GM19193 (cell line): ENCODE measurements around the gene GOLPH3.

Experiments used
- POLR2A ChIP-seq: IDR thresholded peaks from 4 replicates; pipeline ENCODE4 v1.6.1; 2011; ENCODE audit not compliant: insufficient read depth, insufficient read length; ENCODE audit errors: extremely low read depth

Gene GOLPH3

GRCh38 chr5:32173267-32174010 lies 680 bp downstream of the GOLPH3 start:
- TF ChIP-seq POLR2A = no peak

- TF ChIP-seq POLR2A = no peak
These were observed 1.2 kb downstream of the GOLPH3 start for GRCh38 chr5:32172923-32173266.

- TF ChIP-seq POLR2A = no peak
These were observed 3.6 kb downstream of the GOLPH3 start for GRCh38 chr5:32170303-32171151.

- no peak for TF ChIP-seq POLR2A
These were observed 5.6 kb downstream of the GOLPH3 start for GRCh38 chr5:32168460-32169033.

GRCh38 chr5:32165597-32165996 lies 8.5 kb downstream of the GOLPH3 start:
- no peak for TF ChIP-seq POLR2A

- TF ChIP-seq POLR2A = no peak
These were observed 10.3 kb downstream of the GOLPH3 start for GRCh38 chr5:32163785-32164184.

GRCh38 chr5:32163053-32163452 lies 11.1 kb downstream of the GOLPH3 start:
- no peak for TF ChIP-seq POLR2A

- TF ChIP-seq POLR2A = no peak
These were observed 13.9 kb downstream of the GOLPH3 start for GRCh38 chr5:32160228-32160627.

GRCh38 chr5:32159328-32160072 lies 14.6 kb downstream of the GOLPH3 start:
- no peak for TF ChIP-seq POLR2A

GRCh38 chr5:32158679-32158975 lies 15.5 kb downstream of the GOLPH3 start:
- no peak for TF ChIP-seq POLR2A

GRCh38 chr5:32157078-32157477 lies 17.0 kb downstream of the GOLPH3 start:
- no peak for TF ChIP-seq POLR2A

- no peak for TF ChIP-seq POLR2A
These were observed 17.5 kb downstream of the GOLPH3 start for GRCh38 chr5:32156635-32157034.

GRCh38 chr5:32155211-32155610 lies 18.9 kb downstream of the GOLPH3 start:
- no peak for TF ChIP-seq POLR2A

GRCh38 chr5:32153723-32154122 lies 20.4 kb downstream of the GOLPH3 start:
- TF ChIP-seq POLR2A = no peak

GRCh38 chr5:32151198-32151597 lies 22.9 kb downstream of the GOLPH3 start:
- TF ChIP-seq POLR2A = no peak
